Ramos (cell line): ENCODE measurements around the gene PLPP6.
"Not testable (repeated sequence)": the region's sequence is repeated elsewhere in the genome, so short reads cannot be mapped to it uniquely, and the experiment has no call there.

Source experiments
- in situ Hi-C: fragments of 300-500 bp; cut with MboI; formaldehyde crosslinking; loops from one replicate; pipeline ENCODE4 v1.14.3; 2022; ENCODE audit warnings: low sequenced_read_pairs; ENCODE audit not compliant: unreplicated experiment

The PLPP6 gene

GRCh38 chr9:4662108-4662988 is at the start of gene PLPP6:
TSS of gene PLPP6 (plus strand) at chr9:4662294. CDS start at chr9:4662376, 82 bp downstream.
- in situ Hi-C loops, result no loop called here

- in situ Hi-C loops, result no loop called here
Measured at GRCh38 chr9:4614627-4615026, 47.5 kb upstream of the PLPP6 start.

DNA sequence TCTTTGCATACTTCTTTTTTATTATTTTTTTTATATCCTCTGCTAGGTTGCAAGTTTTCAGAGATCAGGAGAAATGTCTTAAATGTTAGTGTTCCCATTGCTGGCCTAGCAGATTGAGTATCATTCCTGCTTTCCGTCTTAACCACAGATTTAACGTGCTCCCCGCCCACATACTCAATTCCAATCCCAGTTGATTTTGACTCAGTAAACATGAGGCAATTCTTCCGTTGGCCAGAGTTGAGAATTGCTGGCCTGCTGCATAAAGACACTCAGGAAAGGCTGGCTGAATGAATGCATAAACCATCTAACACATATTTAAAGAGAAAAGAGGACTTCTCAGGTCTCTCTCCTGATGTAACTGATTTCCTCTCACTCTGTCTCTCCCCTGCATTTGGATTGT is 46.8 kb upstream of the PLPP6 start:
- in situ Hi-C loops, result no loop called here

DNA sequence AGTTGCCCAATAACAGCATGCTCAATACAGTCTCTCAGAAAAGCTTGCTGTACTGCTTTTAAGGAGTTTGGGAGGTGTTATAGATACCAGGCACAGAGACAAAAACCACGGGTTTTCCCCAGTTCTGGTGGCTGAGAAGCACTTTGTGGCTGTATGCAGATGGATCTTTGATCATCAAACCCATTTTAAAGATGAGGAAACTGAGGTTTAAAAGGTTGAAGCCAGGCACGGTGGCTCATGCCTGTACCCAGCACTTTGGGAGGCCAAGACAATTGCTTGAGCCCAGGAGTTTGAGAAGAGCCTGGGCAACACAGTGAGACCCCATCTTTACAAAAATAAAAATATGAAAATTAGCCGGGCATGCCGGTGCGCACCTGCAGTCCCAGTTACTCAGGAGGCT is 46.3 kb upstream of the PLPP6 start:
- in situ Hi-C loops, result no loop called here

- in situ Hi-C loops, result no loop called here
Measured at GRCh38 chr9:4617752-4618151, 44.3 kb upstream of the PLPP6 start.

DNA sequence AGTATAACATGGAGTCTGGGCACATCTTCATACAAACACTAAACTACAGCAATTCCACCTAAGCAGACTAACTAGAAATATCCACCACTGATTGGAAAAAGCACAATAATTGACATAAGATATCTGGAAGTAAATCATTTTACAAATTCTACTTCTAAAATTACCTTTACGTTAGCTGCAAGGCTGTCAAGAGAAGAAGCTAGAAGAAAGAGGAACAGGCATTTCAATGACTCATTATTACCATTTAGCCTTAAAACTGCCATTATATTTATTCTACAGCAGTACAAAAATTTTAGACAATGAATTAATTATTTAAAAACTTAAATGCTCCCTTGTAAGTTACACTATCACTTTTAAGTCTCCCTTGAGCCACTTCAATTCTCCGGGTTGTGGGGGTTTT is 43.4 kb upstream of the PLPP6 start:
- in situ Hi-C loops, result no loop called here

- in situ Hi-C loops, result no loop called here
Measured at GRCh38 chr9:4620057-4620765, 41.9 kb upstream of the PLPP6 start.

- in situ Hi-C loops, result no loop called here
Measured at GRCh38 chr9:4620881-4621555, 41.1 kb upstream of the PLPP6 start.

DNA sequence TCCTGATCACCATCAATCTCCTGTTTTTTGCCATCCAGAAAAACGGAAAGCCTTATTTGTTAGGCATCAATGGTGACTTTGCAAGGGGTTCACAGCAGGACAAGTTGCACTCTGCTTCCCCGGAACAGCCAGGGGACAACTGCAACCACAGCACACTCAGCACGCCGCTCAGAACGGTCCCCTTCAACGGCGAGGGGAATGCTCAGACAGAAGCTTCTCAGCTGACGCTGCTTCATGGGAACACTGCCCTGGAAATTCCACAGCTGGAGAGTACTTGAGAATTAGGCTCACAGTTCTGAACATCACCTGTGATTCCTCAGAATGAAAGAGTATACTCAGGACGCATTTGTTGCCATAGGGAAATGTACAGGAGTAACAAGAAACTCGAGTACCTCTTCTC is 40.1 kb upstream of the PLPP6 start:
- in situ Hi-C loops, result no loop called here

DNA sequence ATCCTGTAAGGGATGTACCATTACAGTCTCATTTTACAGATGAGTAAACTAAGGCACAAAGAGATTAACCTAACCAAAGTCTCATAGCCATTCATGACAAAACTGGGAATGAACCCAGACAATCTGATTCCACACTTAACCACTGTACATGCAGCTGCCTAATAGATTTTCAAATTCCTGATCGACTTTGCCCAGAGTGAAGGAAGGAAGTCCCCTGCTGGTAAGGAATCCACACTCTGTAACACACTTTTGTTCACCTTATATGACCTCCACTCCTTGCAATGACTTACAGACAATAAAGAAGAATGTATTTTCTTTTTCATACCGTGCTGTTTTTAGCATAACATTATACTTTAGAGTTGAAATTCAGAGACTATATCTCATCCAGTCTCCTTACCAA is 31.3 kb upstream of the PLPP6 start:
- in situ Hi-C loops, result no loop called here

GRCh38 chr9:4638968-4639367 is 23.1 kb upstream of the PLPP6 start:
- in situ Hi-C loops, result no loop called here

DNA sequence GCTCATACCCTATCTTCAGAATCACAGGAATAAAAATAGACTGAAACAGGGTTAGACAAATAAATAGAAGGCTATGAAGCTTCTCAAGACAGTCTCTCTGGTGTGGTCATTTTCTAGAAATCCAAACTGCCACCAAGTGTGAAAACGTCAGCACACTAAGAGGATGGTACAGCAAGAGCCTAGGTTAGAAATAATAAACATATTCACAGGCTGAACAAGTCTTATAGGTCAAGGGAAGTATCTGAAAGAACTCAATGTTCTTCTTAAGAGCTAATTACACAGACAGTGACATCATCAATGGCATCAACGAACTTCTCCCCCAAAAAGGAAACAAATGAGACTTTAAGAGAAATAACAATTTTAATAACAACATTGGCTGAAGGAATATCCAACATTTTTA is 22.7 kb upstream of the PLPP6 start:
- in situ Hi-C loops, result no loop called here

DNA sequence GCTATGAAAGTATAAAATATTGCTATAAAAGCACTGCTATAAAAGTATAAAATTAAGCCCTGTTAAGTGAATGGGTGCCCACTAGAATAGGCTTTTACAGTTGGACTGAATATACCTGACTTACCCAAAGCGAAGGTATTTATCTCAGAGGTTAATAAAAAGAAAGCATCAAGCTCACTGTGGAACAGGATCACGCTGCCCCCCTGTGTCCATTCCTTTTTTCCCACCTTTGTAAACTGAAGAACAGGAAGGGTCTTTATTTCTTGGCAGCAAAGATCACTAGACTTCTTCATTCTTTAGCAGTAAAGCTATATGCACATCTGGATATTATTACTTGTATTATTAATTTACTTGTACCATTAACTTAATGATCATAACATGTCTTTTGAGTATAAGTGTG is 22.1 kb upstream of the PLPP6 start:
- in situ Hi-C loops, result no loop called here

DNA sequence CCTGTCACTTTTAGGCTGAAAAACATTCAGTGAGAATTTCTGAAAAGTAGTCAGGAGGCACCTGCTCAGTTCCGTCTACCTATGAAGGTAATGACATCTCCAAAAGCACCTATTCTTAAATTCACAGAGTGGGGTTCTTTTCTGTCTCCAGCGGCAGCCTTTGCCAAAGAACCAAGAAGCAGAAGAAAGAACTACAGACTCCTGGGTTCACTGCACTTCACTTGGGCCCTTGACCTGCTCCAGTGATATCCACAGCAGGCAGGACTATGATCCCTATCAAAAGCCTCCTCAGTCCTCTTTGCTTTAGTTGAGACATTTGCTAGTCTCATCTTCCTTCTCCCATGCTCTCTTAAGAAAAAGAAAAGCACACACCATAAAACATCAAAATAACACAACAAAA is 19.7 kb upstream of the PLPP6 start:
- in situ Hi-C loops, result no loop called here

GRCh38 chr9:4654084-4654483 is 8.0 kb upstream of the PLPP6 start:
- in situ Hi-C loops, result no loop called here

- in situ Hi-C loops, result no loop called here
Measured at GRCh38 chr9:4654538-4654937, 7.6 kb upstream of the PLPP6 start.

DNA sequence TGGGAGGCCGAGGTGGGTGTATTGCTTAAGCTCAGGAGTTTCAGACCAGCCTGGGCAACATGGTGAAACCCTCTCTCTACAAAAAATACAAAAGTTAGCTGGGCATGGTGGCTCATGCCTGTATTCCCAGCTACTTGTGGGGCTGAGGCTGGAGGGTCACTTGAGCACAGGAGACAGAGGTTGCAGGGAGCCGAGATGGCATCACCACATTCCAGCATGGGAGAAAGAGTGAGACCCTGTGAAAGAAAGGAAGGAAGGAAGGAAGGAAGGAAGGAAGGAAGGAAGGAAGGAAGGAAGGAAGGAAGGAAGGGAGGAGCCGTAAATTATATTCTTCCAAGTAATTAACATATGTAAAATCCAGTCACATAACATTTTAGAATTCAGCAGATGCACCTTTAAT is 5.9 kb upstream of the PLPP6 start:
- in situ Hi-C loops, result not testable (repeated sequence)

- in situ Hi-C loops, result no loop called here
Measured at GRCh38 chr9:4656621-4657020, 5.5 kb upstream of the PLPP6 start.

DNA sequence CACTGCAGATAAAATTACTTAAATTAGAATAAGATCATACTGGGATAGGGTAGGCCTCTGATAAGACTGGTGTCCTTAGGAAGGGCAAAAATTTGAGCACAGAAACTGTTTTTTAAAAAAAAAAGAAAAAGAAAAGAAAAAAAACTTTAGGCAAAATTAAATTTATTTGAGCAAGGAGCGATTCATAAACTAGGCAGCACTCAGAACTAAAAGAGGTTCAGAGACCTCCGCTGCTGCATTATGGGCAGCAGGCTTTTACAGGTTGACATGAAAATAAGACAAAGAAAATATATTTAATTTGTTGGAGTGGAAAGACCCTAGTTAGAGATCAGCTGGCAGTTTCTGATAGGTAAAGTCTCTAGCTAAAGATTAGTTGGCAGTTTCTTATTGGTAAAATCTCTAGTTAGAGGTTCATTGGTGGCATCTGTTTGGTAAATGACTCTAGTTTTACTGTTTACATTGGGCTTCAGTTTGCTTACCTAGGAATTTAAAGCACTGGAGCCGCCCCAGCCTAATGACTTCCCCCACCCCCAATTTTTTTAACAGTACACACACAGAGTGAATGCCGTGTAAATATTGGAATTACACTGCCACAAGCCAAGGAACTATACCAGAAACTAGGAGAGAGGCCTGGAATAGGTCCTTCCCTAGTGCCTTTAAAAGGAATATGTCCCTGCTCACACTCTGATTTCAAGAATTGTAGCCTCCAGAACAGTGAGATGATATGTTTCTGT is 4.5 kb upstream of the PLPP6 start:
- in situ Hi-C loops, result no loop called here

DNA sequence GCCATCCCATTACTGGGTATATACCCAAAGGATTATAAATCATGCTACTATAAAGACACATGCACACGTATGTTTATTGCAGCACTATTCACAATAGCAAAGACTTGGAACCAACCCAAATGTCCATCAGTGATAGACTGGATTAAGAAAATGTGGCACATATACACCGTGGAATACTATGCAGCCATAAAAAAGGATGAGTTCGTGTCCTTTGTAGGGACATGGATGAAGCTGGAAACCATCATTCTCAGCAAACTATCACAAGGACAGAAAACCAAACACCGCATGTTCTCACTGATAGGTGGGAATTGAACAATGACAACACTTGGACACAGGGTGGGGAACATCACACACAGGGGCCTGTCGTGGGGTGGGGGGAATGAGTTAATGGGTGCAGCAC is 1.4 kb upstream of the PLPP6 start:
- in situ Hi-C loops, result not testable (repeated sequence)
